Fibroblast of lung (primary cell): ENCODE results near the gene COL8A2. TPM values are rescaled to one million over a fixed set of nuclear protein-coding genes. Genes with fewer than 3 reads are reported as not detected.
A peak's percentile ranks its signal among the peaks of the same experiment; 100 is the strongest.

Experiments
- DNase-seq, 2 donors: peaks; one replicate each; pipeline versions ENCODE4 v3.0.0 to v3.0.0-alpha.2; 2010; ENCODE audit warnings: low read depth in 2 of 2
- H2AFZ ChIP-seq: 2 replicates; pipeline ENCODE4 v1.5.1; 2012; ENCODE audit warnings: low read length, control low read depth, inconsistent platforms
- H3K27ac ChIP-seq: 2 replicates; pipeline ENCODE4 v1.5.1; 2011; ENCODE audit warnings: low read length, control low read depth; ENCODE audit not compliant: insufficient read depth
- H3K27me3 ChIP-seq: 2 replicates; pipeline ENCODE4 v1.5.1; 2011; ENCODE audit warnings: mild to moderate bottlenecking, low read length; ENCODE audit not compliant: control insufficient read depth, insufficient read depth
- H3K36me3 ChIP-seq: 2 replicates; pipeline ENCODE4 v1.5.1; 2011; ENCODE audit warnings: low read length; ENCODE audit not compliant: control insufficient read depth, insufficient read depth
- H3K4me1 ChIP-seq: 2 replicates; pipeline ENCODE4 v1.5.1; 2011; ENCODE audit warnings: low read length; ENCODE audit not compliant: control insufficient read depth, insufficient read depth; ENCODE audit errors: extremely low read depth
- H3K4me2 ChIP-seq: 2 replicates; pipeline ENCODE4 v1.5.1; 2011; ENCODE audit warnings: low read length, control low read depth; ENCODE audit not compliant: insufficient read depth; ENCODE audit errors: extremely low read depth
- H3K4me3 ChIP-seq, 4 experiments: fragments of 200-600 bp in 1 of 4; sonication (generic) in 1 of 4; replicated peaks in 1 of 4; 2 replicates each; pipeline ENCODE4 v1.5.1; 2011 to 2016; ENCODE audit warnings: low read length in 4 of 4, low read depth in 3 of 4, mild to moderate bottlenecking in 3 of 4, control low read depth in 2 of 4, inconsistent platforms in 1 of 4, mixed read lengths in 1 of 4; ENCODE audit not compliant: insufficient read depth in 1 of 4; ENCODE audit errors: control extremely low read depth in 1 of 4
- H3K79me2 ChIP-seq: 2 replicates; pipeline ENCODE4 v1.5.1; 2012; ENCODE audit warnings: mild to moderate bottlenecking, low read length, inconsistent platforms; ENCODE audit not compliant: control insufficient read depth, insufficient read depth
- H3K9ac ChIP-seq: 2 replicates; pipeline ENCODE4 v1.5.1; 2011; ENCODE audit warnings: mild to moderate bottlenecking, low read length, control low read depth; ENCODE audit not compliant: insufficient read depth
- H3K9me3 ChIP-seq: 2 replicates; pipeline ENCODE4 v1.5.1; 2012; ENCODE audit warnings: low read depth, low read length; ENCODE audit not compliant: control insufficient read depth, insufficient read depth
- H4K20me1 ChIP-seq: 2 replicates; pipeline ENCODE4 v1.5.1; 2011; ENCODE audit warnings: low read length; ENCODE audit not compliant: control insufficient read depth, insufficient read depth; ENCODE audit errors: extremely low read depth
- CTCF ChIP-seq, 2 donors: IDR thresholded peaks in 1 of 2; conservative IDR thresholded peaks in 1 of 2; 1 replicate in 1 of 2; 2 replicates in 1 of 2; pipeline ENCODE4 v1.5.1; 2011 to 2012; ENCODE audit warnings: low read length in 2 of 2, control low read depth in 1 of 2, inconsistent platforms in 1 of 2, low read depth in 1 of 2, mild to moderate bottlenecking in 1 of 2
- EZH2 ChIP-seq: IDR thresholded peaks from 2 replicates; pipeline ENCODE4 v1.5.1; 2012; ENCODE audit warnings: low read length, control low read depth, mild to moderate bottlenecking; ENCODE audit errors: missing control alignments
- polyA plus RNA-seq, 2 donors: library from polyadenylated mRNA; depleted of rRNA in 1 of 2; stranded (reverse) in 1 of 2; unstranded in 1 of 2; fragments of >200 nt; gene quantifications; 2 replicates each; pipeline ENCODE4 v1.2.1, GENCODE V29; 2011 to 2012; ENCODE audit warnings: missing spikeins in 1 of 2
- total RNA-seq: library from RNA; depleted of rRNA; stranded (reverse); fragments of >200 nt; gene quantifications from 2 replicates; pipeline ENCODE4 v1.2.1, GENCODE V29; 2014

The COL8A2 gene
- total and polyA plus RNA-seq, 2 donors (not counting 1 experiment from before 2014, with no cell fraction given): 2.9 to 31.0 TPM

GRCh38 chr1:36118447-36119204 lies 6.4 kb downstream of the COL8A2 start:
- H3K9ac ChIP-seq: no peak overlapping the region
- no peak overlapping the region for H3K4me2 ChIP-seq
- DNase-seq: no peak
- H3K79me2 ChIP-seq: no peaks in the 10 kb centered on the region
- H2AFZ ChIP-seq: no peak overlapping the region
- H3K36me3 ChIP-seq: no peaks in the 10 kb centered on the region
- H3K27ac ChIP-seq: no peak overlapping the region
- H4K20me1 ChIP-seq: no peaks in the 10 kb centered on the region
- no peaks in the 10 kb centered on the region for H3K9me3 ChIP-seq
- no peaks in the 10 kb centered on the region for H3K27me3 ChIP-seq
- peaks cover 8% of the 10 kb centered on the region for H3K4me1 ChIP-seq
- TF ChIP-seq EZH2 (no peak), CTCF (conservative IDR thresholded peaks at IDR 0.05 in 1 of 2, IDR thresholded peaks at IDR 0.05 in 1 of 2; ENCODE audit: low read depth in 1 of 2, low read length in 2 of 2) (no peak)
- no peak overlapping the region for H3K4me3 ChIP-seq

GRCh38 chr1:36116901-36117300 lies 8.1 kb downstream of the COL8A2 start:
- H3K27me3 ChIP-seq: no peaks in the 10 kb centered on the region
- H3K27ac ChIP-seq: no peak overlapping the region
- no peak overlapping the region for H3K4me2 ChIP-seq
- no peak overlapping the region for H3K4me3 ChIP-seq
- no peak overlapping the region for H3K9ac ChIP-seq
- H3K79me2 ChIP-seq: no peaks in the 10 kb centered on the region
- DNase-seq: no peak
- no peaks in the 10 kb centered on the region for H4K20me1 ChIP-seq
- H2AFZ ChIP-seq: no peak overlapping the region
- peaks cover 8% of the 10 kb centered on the region for H3K4me1 ChIP-seq
- TF ChIP-seq EZH2 (no peak), CTCF (conservative IDR thresholded peaks at IDR 0.05 in 1 of 2, IDR thresholded peaks at IDR 0.05 in 1 of 2; ENCODE audit: low read depth in 1 of 2, low read length in 2 of 2) (no peak)
- H3K36me3 ChIP-seq: no peaks in the 10 kb centered on the region
- H3K9me3 ChIP-seq: no peaks in the 10 kb centered on the region

GRCh38 chr1:36115931-36116330 lies 9.1 kb downstream of the COL8A2 start:
- Histone ChIP-seq H2AFZ (no peak overlapping the region), H3K4me1 (peaks cover 8% of the 10 kb centered on the region), H3K4me3 (no peak overlapping the region), H3K27me3 (no peaks in the 10 kb centered on the region), H3K4me2 (peak overlapping the region; percentile 4), H3K9me3 (no peaks in the 10 kb centered on the region), H3K27ac (peak overlapping the region; percentile 20), H3K9ac (no peak overlapping the region), H3K36me3 (no peaks in the 10 kb centered on the region), H4K20me1 (no peaks in the 10 kb centered on the region), H3K79me2 (no peaks in the 10 kb centered on the region)
- DNase-seq: peak in 1 of 2 donors; percentile 58
- TF ChIP-seq EZH2 (no peak), CTCF (conservative IDR thresholded peaks at IDR 0.05 in 1 of 2, IDR thresholded peaks at IDR 0.05 in 1 of 2; ENCODE audit: low read depth in 1 of 2, low read length in 2 of 2) (no peak)
